ENCODE measurements around the gene ELAVL3.

GRCh38 chr19:11478167-11479089 lies 2.4 kb downstream of the ELAVL3 start:
- TF ChIP-seq, protein P1, sequence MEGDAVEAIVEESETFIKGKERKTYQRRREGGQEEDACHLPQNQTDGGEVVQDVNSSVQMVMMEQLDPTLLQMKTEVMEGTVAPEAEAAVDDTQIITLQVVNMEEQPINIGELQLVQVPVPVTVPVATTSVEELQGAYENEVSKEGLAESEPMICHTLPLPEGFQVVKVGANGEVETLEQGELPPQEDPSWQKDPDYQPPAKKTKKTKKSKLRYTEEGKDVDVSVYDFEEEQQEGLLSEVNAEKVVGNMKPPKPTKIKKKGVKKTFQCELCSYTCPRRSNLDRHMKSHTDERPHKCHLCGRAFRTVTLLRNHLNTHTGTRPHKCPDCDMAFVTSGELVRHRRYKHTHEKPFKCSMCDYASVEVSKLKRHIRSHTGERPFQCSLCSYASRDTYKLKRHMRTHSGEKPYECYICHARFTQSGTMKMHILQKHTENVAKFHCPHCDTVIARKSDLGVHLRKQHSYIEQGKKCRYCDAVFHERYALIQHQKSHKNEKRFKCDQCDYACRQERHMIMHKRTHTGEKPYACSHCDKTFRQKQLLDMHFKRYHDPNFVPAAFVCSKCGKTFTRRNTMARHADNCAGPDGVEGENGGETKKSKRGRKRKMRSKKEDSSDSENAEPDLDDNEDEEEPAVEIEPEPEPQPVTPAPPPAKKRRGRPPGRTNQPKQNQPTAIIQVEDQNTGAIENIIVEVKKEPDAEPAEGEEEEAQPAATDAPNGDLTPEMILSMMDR (IDR thresholded peaks at IDR 0.05; ENCODE audit: borderline replicate concordance, extremely low read depth, low read length, poor library complexity, severe bottlenecking) = no peak
- no peak for TF ChIP-seq EZH2 (IDR thresholded peaks at IDR 0.05; ENCODE audit: borderline replicate concordance, low read depth, low read length, severe bottlenecking)
